Tibial nerve (tissue), 4 donors: ENCODE results near the gene C1RL. TPM values are rescaled to one million over a fixed set of nuclear protein-coding genes. Genes with fewer than 3 reads are reported as not detected.
A peak's percentile ranks its signal among the peaks of the same experiment; 100 is the strongest.

Experiments
- DNase-seq, 2 donors: peaks; one replicate each; pipeline ENCODE4 v3.0.0-alpha.2; 2019; ENCODE audit warnings: low spot score in 2 of 2
- H3K27ac ChIP-seq, 4 donors: fragments of 200-600 bp; sonication (generic) in 3 of 4; one replicate each; pipeline ENCODE4 v1.5.1; 2017 to 2019; ENCODE audit warnings: mild to moderate bottlenecking in 1 of 4
- H3K27me3 ChIP-seq, 2 donors: fragments of 200-600 bp; sonication (generic) in 1 of 2; one replicate each; pipeline versions ENCODE4 v1.5.1 to v1.6.0; 2017 to 2019
- H3K36me3 ChIP-seq, 3 donors: fragments of 200-600 bp; sonication (generic); one replicate each; pipeline ENCODE4 v1.5.1; 2018 to 2019
- H3K4me1 ChIP-seq, 4 donors: fragments of 200-600 bp; sonication (generic) in 3 of 4; one replicate each; pipeline ENCODE4 v1.5.1; 2017 to 2019
- H3K4me3 ChIP-seq, 4 donors: fragments of 200-600 bp; sonication (generic) in 3 of 4; one replicate each; pipeline ENCODE4 v1.5.1; 2017 to 2019; ENCODE audit warnings: mild to moderate bottlenecking in 1 of 4, moderate library complexity in 1 of 4
- H3K9me3 ChIP-seq, 4 donors: fragments of 200-600 bp; sonication (generic) in 3 of 4; one replicate each; pipeline ENCODE4 v1.5.1; 2017 to 2019
- CTCF ChIP-seq, 5 experiments: fragments of 200-600 bp in 3 of 5; fragments of 450-650 bp in 2 of 5; sonication (generic) in 3 of 5; IDR thresholded peaks; one replicate each; pipeline ENCODE4 v1.5.1; 2016 to 2019; ENCODE audit warnings: antibody characterized with exemption in 5 of 5, mild to moderate bottlenecking in 3 of 5, moderate library complexity in 2 of 5
- EP300 ChIP-seq, 2 donors: sonication (generic); formaldehyde crosslinking; IDR thresholded peaks; one replicate each; pipeline ENCODE4 v1.6.1; 2017; ENCODE audit warnings: antibody characterized with exemption in 2 of 2, mild to moderate bottlenecking in 1 of 2
- POLR2A ChIP-seq, 2 donors: fragments of 450-650 bp; IDR thresholded peaks; one replicate each; pipeline ENCODE4 v1.6.1; 2017; ENCODE audit warnings: antibody characterized with exemption in 2 of 2, mild to moderate bottlenecking in 2 of 2, moderate library complexity in 2 of 2
- WGBS, 2 donors: methylation state at CpG; one replicate each; pipeline ENCODE4 v1.1.5; 2018; 5-methylcytosine and 5-hydroxymethylcytosine counted together
- total RNA-seq, 4 donors: library from RNA; depleted of rRNA; stranded (reverse); fragments of >200 nt; gene quantifications; one replicate each; pipeline ENCODE4 v1.1.0, GENCODE V29; 2016

The C1RL gene
- total RNA-seq, 4 donors from 2014 or later, result 125 to 214 (median 180) TPM

- H3K36me3 ChIP-seq, result peaks cover 0 to 52% (median 0%) of the 10 kb centered on the region in 3 donors
- 86 to 92% methylated on average over 7 of the region's 7 CpGs for WGBS, 2 donors
These were observed 34.5 kb upstream of the C1RL start for GRCh38 chr12:7143564-7143963.

GRCh38 chr12:7142809-7143465 is 33.9 kb upstream of the C1RL start:
- Histone ChIP-seq H3K27me3 (no peaks in the 10 kb centered on the region), H3K27ac (no peak overlapping the region), H3K4me1 (peaks cover 0 to 20% (median 8%) of the 10 kb centered on the region in 4 donors), H3K36me3 (peaks cover 0 to 53% (median 0%) of the 10 kb centered on the region in 3 donors), H3K4me3 (no peak overlapping the region), H3K9me3 (no peaks in the 10 kb centered on the region)
- DNase-seq, result no peak
- TF ChIP-seq POLR2A (IDR thresholded peaks at IDR 0.05) (no peak), CTCF (IDR thresholded peaks at IDR 0.05) (no peak), EP300 (IDR thresholded peaks at IDR 0.05) (no peak)
- 92 to 93% methylated on average over 16 to 18 of the region's 18 CpGs for WGBS, 2 donors

More at GRCh38 chr12:7143564-7143963, 34.5 kb upstream of the C1RL start:
- no peaks in the 10 kb centered on the region for H3K27me3 ChIP-seq
- H3K4me3 ChIP-seq, result no peak overlapping the region
- H3K9me3 ChIP-seq, result no peaks in the 10 kb centered on the region
- no peak for DNase-seq
- peaks cover 0 to 20% (median 8%) of the 10 kb centered on the region in 4 donors for H3K4me1 ChIP-seq
- no peak overlapping the region for H3K27ac ChIP-seq
- TF ChIP-seq POLR2A (IDR thresholded peaks at IDR 0.05) (no peak), CTCF (IDR thresholded peaks at IDR 0.05) (no peak), EP300 (IDR thresholded peaks at IDR 0.05) (no peak)

GRCh38 chr12:7142056-7142644 is 33.1 kb upstream of the C1RL start:
- peaks cover 0 to 20% (median 8%) of the 10 kb centered on the region in 4 donors for H3K4me1 ChIP-seq
- H3K27ac ChIP-seq, result peak overlapping the region in 1 of 4 donors; percentile 10
- peak; percentile 30 to 70 for DNase-seq
- TF ChIP-seq CTCF (IDR thresholded peaks at IDR 0.05) (peak; percentile 32 to 64 (median 54)), POLR2A (IDR thresholded peaks at IDR 0.05) (no peak)
- H3K4me3 ChIP-seq, result no peak overlapping the region
- H3K36me3 ChIP-seq, result peaks cover 0 to 59% (median 0%) of the 10 kb centered on the region in 3 donors
- 65 to 77% methylated on average over 5 of the region's 5 CpGs for WGBS, 2 donors
- H3K9me3 ChIP-seq, result no peaks in the 10 kb centered on the region
- H3K27me3 ChIP-seq, result no peaks in the 10 kb centered on the region

- Histone ChIP-seq H3K4me3 (no peak overlapping the region), H3K9me3 (no peaks in the 10 kb centered on the region), H3K4me1 (peaks cover 0 to 20% (median 8%) of the 10 kb centered on the region in 4 donors), H3K27me3 (no peaks in the 10 kb centered on the region), H3K27ac (no peak overlapping the region), H3K36me3 (peaks cover 0 to 60% (median 4%) of the 10 kb centered on the region in 3 donors)
- DNase-seq, result no peak
- WGBS, 2 donors, result 86 to 88% methylated on average over 7 of the region's 7 CpGs
- no peak for TF ChIP-seq POLR2A (IDR thresholded peaks at IDR 0.05)
- no peak for TF ChIP-seq CTCF (IDR thresholded peaks at IDR 0.05)
- no peak for TF ChIP-seq EP300 (IDR thresholded peaks at IDR 0.05)
These were observed 32.5 kb upstream of the C1RL start for GRCh38 chr12:7141351-7142005.

- DNase-seq, result no peak
- H3K27ac ChIP-seq, result no peak overlapping the region
- no peaks in the 10 kb centered on the region for H3K27me3 ChIP-seq
- 97 to 100% methylated on average over 2 of the region's 2 CpGs for WGBS, 2 donors
- peaks cover 0 to 2% (median 0%) of the 10 kb centered on the region in 4 donors for H3K4me1 ChIP-seq
- H3K9me3 ChIP-seq, result no peaks in the 10 kb centered on the region
- peaks cover 0 to 73% (median 9%) of the 10 kb centered on the region in 3 donors for H3K36me3 ChIP-seq
- TF ChIP-seq CTCF (IDR thresholded peaks at IDR 0.05) (no peak), POLR2A (IDR thresholded peaks at IDR 0.05) (no peak), EP300 (IDR thresholded peaks at IDR 0.05) (no peak)
- no peak overlapping the region for H3K4me3 ChIP-seq
These were observed 30.2 kb upstream of the C1RL start for GRCh38 chr12:7139200-7139599.
